HG03135 (cell line): ENCODE results near the gene RAP1GDS1.

ENCODE experiments used
- ATAC-seq: cut with Tn5 transposase; IDR thresholded peaks from one replicate; pipeline ENCODE4 v1.9.1; 2021; ENCODE audit warnings: mild to moderate bottlenecking, moderate library complexity; ENCODE audit not compliant: unreplicated experiment

The RAP1GDS1 gene

GRCh38 chr4:98260579-98261404 is at the start of gene RAP1GDS1:
Gene RAP1GDS1 (plus strand): TSS chr4:98261384. CDS start chr4:98261566, 182 bp downstream.
- ATAC-seq = peak; percentile 93

- no peak for ATAC-seq
Measured at GRCh38 chr4:98222306-98222705, 38.9 kb upstream of the RAP1GDS1 start.

- no peak for ATAC-seq
Measured at GRCh38 chr4:98226396-98226795, 34.8 kb upstream of the RAP1GDS1 start.

GRCh38 chr4:98230961-98231360 is 30.2 kb upstream of the RAP1GDS1 start:
- ATAC-seq = no peak

- no peak for ATAC-seq
Measured at GRCh38 chr4:98232202-98232601, 29.0 kb upstream of the RAP1GDS1 start.

- no peak for ATAC-seq
Measured at GRCh38 chr4:98237204-98237603, 24.0 kb upstream of the RAP1GDS1 start.

- ATAC-seq = no peak
Measured at GRCh38 chr4:98242063-98242462, 19.1 kb upstream of the RAP1GDS1 start.

GRCh38 chr4:98242538-98242937 is 18.6 kb upstream of the RAP1GDS1 start:
- ATAC-seq = no peak

GRCh38 chr4:98245226-98245625 is 16.0 kb upstream of the RAP1GDS1 start:
- no peak for ATAC-seq

GRCh38 chr4:98248934-98249333 is 12.2 kb upstream of the RAP1GDS1 start:
- no peak for ATAC-seq

GRCh38 chr4:98249831-98250230 is 11.4 kb upstream of the RAP1GDS1 start:
- ATAC-seq = no peak

- ATAC-seq = no peak
Measured at GRCh38 chr4:98253499-98253898, 7.7 kb upstream of the RAP1GDS1 start.

GRCh38 chr4:98260047-98260578 is 1.1 kb upstream of the RAP1GDS1 start:
- peak; percentile 18 for ATAC-seq

- ATAC-seq = peak; percentile 13
Measured at GRCh38 chr4:98261405-98262291, 464 bp downstream of the RAP1GDS1 start.

GRCh38 chr4:98262431-98262830 is 1.2 kb downstream of the RAP1GDS1 start:
- no peak for ATAC-seq

GRCh38 chr4:98267498-98267897 is 6.3 kb downstream of the RAP1GDS1 start:
- ATAC-seq = no peak

GRCh38 chr4:98275145-98275544 is 14.0 kb downstream of the RAP1GDS1 start:
- no peak for ATAC-seq

GRCh38 chr4:98283219-98284189 is 22.3 kb downstream of the RAP1GDS1 start:
- ATAC-seq = no peak

GRCh38 chr4:98284640-98285046 is 23.5 kb downstream of the RAP1GDS1 start:
- ATAC-seq = no peak

- ATAC-seq = no peak
Measured at GRCh38 chr4:98285676-98286075, 24.5 kb downstream of the RAP1GDS1 start.
